HepG2 (cell line): ENCODE measurements around the gene TMEM144. TPM values are rescaled to one million over a fixed set of nuclear protein-coding genes. Genes with fewer than 3 reads are reported as not detected.

Experiments used
- ATAC-seq: fragments of 200-7000 bp; cut with Tn5 transposase; 3 replicates; pipeline ENCODE4 v1.9.1; 2020; ENCODE audit warnings: mild to moderate bottlenecking, moderate library complexity
- BruUV-seq: library from RNA; stranded (reverse); fragments of 400-500 nt; replicated peaks from 2 replicates; lab custom pipeline; 2021; lab: Mats Ljungman, UMichigan
- CTCF ChIA-PET: fragments of 300-600 bp; formaldehyde crosslinking; extraction: SDS; loops from one replicate; lab custom pipeline; 2021; ENCODE audit warnings: low total read pairs, inconsistent platforms, low intra/inter-chr PET ratio; lab: Yijun Ruan, JAX
- POLR2A ChIA-PET: fragments of 350-600 bp; sonication (Branson Sonifier 250); formaldehyde crosslinking; loops from one replicate; lab custom pipeline; 2020; ENCODE audit warnings: antibody characterized with exemption, inconsistent platforms; lab: Yijun Ruan, JAX
- DNase-seq: peaks from one replicate; pipeline ENCODE4 v3.0.0-alpha.2; 2015; ENCODE audit warnings: low spot score
- FAIRE-seq: peaks from 3 replicates; lab custom pipeline; 2011; peaks lifted over from hg19 to GRCh38; lab: Jason Lieb, UNC
- H2AFZ ChIP-seq: one replicate; pipeline ENCODE4 v1.6.1; 2011; ENCODE audit warnings: low read length, inconsistent platforms
- H3K27ac ChIP-seq: fragments of 300-600 bp; 3 replicates; pipeline ENCODE4 v1.8.0; 2011; ENCODE audit warnings: mixed run types, mild to moderate bottlenecking, mixed read lengths, low read length, inconsistent platforms; ENCODE audit not compliant: insufficient read depth; ENCODE audit errors: extremely low read length
- H3K27me3 ChIP-seq, 2 experiments: fragments of 200-600 bp in 1 of 2; 2 replicates in 1 of 2; 3 replicates in 1 of 2; pipeline versions ENCODE4 v1.6.0 to v1.8.0; 2011; ENCODE audit warnings: low read length in 2 of 2, mild to moderate bottlenecking in 2 of 2, moderate library complexity in 2 of 2, inconsistent platforms in 1 of 2; ENCODE audit not compliant: insufficient read depth in 2 of 2, control insufficient read depth in 1 of 2
- H3K36me3 ChIP-seq, 2 experiments: fragments of 200-600 bp in 1 of 2; replicated peaks in 1 of 2; 2 replicates in 1 of 2; 3 replicates in 1 of 2; pipeline versions ENCODE4 v1.5.1 to v1.8.0; 2011; ENCODE audit warnings: low read length in 2 of 2, inconsistent platforms in 1 of 2; ENCODE audit not compliant: insufficient read depth in 2 of 2, control insufficient read depth in 1 of 2
- H3K4me1 ChIP-seq: 2 replicates; pipeline ENCODE4 v1.5.1; 2012; ENCODE audit warnings: low read length, inconsistent platforms; ENCODE audit not compliant: insufficient read depth
- H3K4me2 ChIP-seq: 2 replicates; pipeline ENCODE4 v1.6.0; 2011; ENCODE audit warnings: low read depth, low read length, inconsistent platforms
- H3K4me3 ChIP-seq, 3 experiments: fragments of 200-600 bp in 1 of 3; sonication (generic), shearing (Covaris generic) in 1 of 3; replicated peaks in 1 of 3; 2 replicates each; pipeline ENCODE4 v1.5.1; 2011 to 2016; ENCODE audit warnings: low read length in 3 of 3, inconsistent platforms in 2 of 3, low read depth in 2 of 3, mild to moderate bottlenecking in 2 of 3, control low read depth in 1 of 3, mixed read lengths in 1 of 3; ENCODE audit not compliant: insufficient read depth in 1 of 3
- H3K79me2 ChIP-seq: one replicate; pipeline ENCODE4 v1.6.1; 2011; ENCODE audit warnings: low read length, inconsistent platforms; ENCODE audit not compliant: insufficient read depth
- H3K9ac ChIP-seq: 2 replicates; pipeline ENCODE4 v1.6.0; 2011; ENCODE audit warnings: mild to moderate bottlenecking, low read depth, low read length, inconsistent platforms; ENCODE audit not compliant: insufficient read depth
- H3K9me3 ChIP-seq: 2 replicates; pipeline ENCODE4 v1.5.1; 2012; ENCODE audit warnings: mild to moderate bottlenecking, low read length
- H4K20me1 ChIP-seq: 2 replicates; pipeline ENCODE4 v1.6.0; 2011; ENCODE audit warnings: inconsistent platforms, mild to moderate bottlenecking, low read length, moderate library complexity; ENCODE audit not compliant: insufficient read depth
- ATF7 ChIP-seq, 2 experiments: fragments of 450-650 bp in 1 of 2; sonication (generic) in 1 of 2; formaldehyde crosslinking in 1 of 2; IDR thresholded peaks; 2 replicates each; pipeline versions ENCODE4 v1.4.0 to v1.6.1; 2016 to 2020; ENCODE audit warnings: antibody characterized with exemption in 1 of 2, mild to moderate bottlenecking in 1 of 2, missing genetic modification reagents in 1 of 2
- CHD4 ChIP-seq: fragments of 200-600 bp; sonication (generic); IDR thresholded peaks from 2 replicates; pipeline ENCODE4 v1.7.0; 2017; ENCODE audit warnings: mild to moderate bottlenecking, low read length, borderline replicate concordance
- HCFC1 ChIP-seq: fragments of 150-350 bp; IDR thresholded peaks from 2 replicates; pipeline ENCODE4 v1.6.1; 2014; ENCODE audit warnings: low read depth, low read length
- KMT2B ChIP-seq: IDR thresholded peaks from 2 replicates; pipeline ENCODE4 v1.6.1; 2016; ENCODE audit warnings: missing genetic modification reagents, missing compliant biosample characterization
- MAFG ChIP-seq: sonication (generic); formaldehyde crosslinking; IDR thresholded peaks from 2 replicates; pipeline ENCODE4 v1.5.1; 2020; ENCODE audit warnings: mild to moderate bottlenecking, missing genetic modification reagents
- POGZ ChIP-seq: sonication (generic); formaldehyde crosslinking; IDR thresholded peaks from 2 replicates; pipeline ENCODE4 v1.4.0; 2020; ENCODE audit warnings: mild to moderate bottlenecking, missing genetic modification reagents
- SALL1 ChIP-seq: sonication (generic); formaldehyde crosslinking; IDR thresholded peaks from 2 replicates; pipeline ENCODE4 v1.8.0; 2022; ENCODE audit warnings: mild to moderate bottlenecking, missing genetic modification reagents
- U2AF1 ChIP-seq: fragments of 200-400 bp; formaldehyde crosslinking; optimal IDR thresholded peaks from 2 replicates; pipeline ENCODE3; 2017; ENCODE audit warnings: mild to moderate bottlenecking, low read depth, low read length
- WGBS: methylation state at CpG from one replicate; pipeline ENCODE4 v1.1.6; 2017; ENCODE audit warnings: low lambda C conversion rate; 5-methylcytosine and 5-hydroxymethylcytosine counted together
- in situ Hi-C: cut with HindIII; loops from 2 replicates; pipeline ENCODE4 v1.10.0; 2017; ENCODE audit warnings: low pct_unique_long_range_greater_than_20kb; ENCODE audit not compliant: extremely low pct_ligation_motif_present
- intact Hi-C: fragments of 100-400 bp; cut with micrococcal nuclease; formaldehyde crosslinking; loops from one replicate; pipeline ENCODE4 v1.10.0; 2022; ENCODE audit not compliant: unreplicated experiment
- polyA plus RNA-seq, 8 experiments: library from polyadenylated mRNA; depleted of rRNA in 3 of 8; stranded (reverse) in 7 of 8; unstranded in 1 of 8; fragments of >200 nt; fragmentation: Illumina TruSeq in 4 of 8; extraction: Trizol in 4 of 8; gene quantifications; 2 replicates each; pipeline versions ENCODE4 v1.2.1 to v1.2.3, GENCODE V29; 2011 to 2016; ENCODE audit warnings: low read depth in 4 of 8, missing spikeins in 1 of 8, mixed read lengths in 1 of 8; ENCODE audit not compliant: insufficient read depth in 1 of 8
- total RNA-seq, 5 experiments: library from RNA; depleted of rRNA; stranded (reverse); fragments of >200 nt; fragmentation: Illumina TruSeq; extraction: Trizol; gene quantifications; 2 replicates each; pipeline ENCODE4 v1.2.3, GENCODE V29; 2016; ENCODE audit warnings: low read depth in 1 of 5
- TF ChIP-seq, protein P1 (sequence below): sonication (generic); formaldehyde crosslinking; conservative IDR thresholded peaks from 2 replicates; pipeline ENCODE4 v1.8.0; 2022; ENCODE audit warnings: missing genetic modification reagents
- TF ChIP-seq, protein P2 (sequence below): sonication (generic); formaldehyde crosslinking; IDR thresholded peaks from 2 replicates; pipeline ENCODE4 v1.5.0; 2020; ENCODE audit warnings: missing genetic modification reagents, mild to moderate bottlenecking, borderline replicate concordance

TMEM144 gene
- total and polyA plus RNA-seq, 2 of the 13 experiments (the other 11 are each of a cell fraction or from before 2014, with no cell fraction given) = 10.9 to 12.3 TPM

DNA sequence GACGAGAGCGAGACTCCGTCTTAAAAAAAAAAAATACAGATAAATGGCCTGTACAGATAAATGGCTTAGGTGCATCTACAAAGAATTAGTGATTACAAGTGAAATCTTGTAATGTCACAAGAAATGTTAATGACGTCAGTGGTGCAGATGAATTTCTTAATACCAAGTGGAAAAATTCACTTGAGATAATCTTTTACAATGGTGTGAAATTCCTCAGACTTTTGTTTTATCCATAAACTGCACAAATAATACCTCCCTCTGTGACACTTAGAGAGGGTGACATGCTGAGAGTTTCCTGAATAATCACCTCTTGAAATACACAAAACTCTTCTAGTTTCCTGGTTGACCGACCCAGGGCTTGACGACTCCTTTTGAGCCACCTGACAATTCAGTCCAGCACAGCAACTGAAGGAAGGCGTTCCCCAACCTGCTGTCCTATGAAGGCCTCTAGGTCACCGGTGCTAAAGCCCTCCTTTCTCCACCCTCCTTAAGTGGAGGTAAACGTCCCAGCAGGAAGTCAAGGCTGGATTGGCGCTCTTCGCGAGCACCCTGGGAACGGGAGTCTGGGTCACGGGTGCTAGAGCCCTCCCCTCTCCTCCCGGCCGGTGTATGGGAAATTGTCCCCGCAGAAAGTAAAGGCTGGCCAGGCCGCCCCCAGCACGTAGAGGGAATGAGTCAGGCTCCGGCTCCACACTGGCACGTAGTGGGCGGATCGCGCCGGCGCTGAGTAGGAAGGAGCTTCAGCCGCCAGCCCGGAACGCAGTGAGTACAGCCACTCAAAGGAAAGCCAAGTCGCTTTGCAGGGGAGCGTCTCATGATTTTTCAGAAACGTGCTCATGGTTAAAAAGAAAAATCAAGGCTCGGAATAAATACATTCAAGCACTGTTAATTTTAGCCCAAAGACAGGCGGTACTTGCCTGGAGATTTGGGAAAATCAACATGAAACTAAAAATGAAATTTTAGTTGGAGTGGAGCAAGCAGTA lies at the start of gene TMEM144 (continued):
- TF ChIP-seq, protein P1, sequence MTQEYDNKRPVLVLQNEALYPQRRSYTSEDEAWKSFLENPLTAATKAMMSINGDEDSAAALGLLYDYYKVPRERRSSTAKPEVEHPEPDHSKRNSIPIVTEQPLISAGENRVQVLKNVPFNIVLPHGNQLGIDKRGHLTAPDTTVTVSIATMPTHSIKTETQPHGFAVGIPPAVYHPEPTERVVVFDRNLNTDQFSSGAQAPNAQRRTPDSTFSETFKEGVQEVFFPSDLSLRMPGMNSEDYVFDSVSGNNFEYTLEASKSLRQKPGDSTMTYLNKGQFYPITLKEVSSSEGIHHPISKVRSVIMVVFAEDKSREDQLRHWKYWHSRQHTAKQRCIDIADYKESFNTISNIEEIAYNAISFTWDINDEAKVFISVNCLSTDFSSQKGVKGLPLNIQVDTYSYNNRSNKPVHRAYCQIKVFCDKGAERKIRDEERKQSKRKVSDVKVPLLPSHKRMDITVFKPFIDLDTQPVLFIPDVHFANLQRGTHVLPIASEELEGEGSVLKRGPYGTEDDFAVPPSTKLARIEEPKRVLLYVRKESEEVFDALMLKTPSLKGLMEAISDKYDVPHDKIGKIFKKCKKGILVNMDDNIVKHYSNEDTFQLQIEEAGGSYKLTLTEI (CRISPR knock-in tag) = no peak
- TF ChIP-seq CHD4 (no peak), MAFG (CRISPR knock-in tag) (no peak), KMT2B (CRISPR knock-in tag) (peak; percentile 79), POGZ (CRISPR knock-in tag) (peak; percentile 86), HCFC1 (no peak)
- TF ChIP-seq, protein P2, sequence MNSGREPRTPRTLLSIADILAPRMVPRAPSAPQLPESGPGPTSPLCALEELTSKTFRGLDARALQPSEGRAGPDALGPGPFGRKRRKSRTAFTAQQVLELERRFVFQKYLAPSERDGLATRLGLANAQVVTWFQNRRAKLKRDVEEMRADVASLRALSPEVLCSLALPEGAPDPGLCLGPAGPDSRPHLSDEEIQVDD (CRISPR knock-in tag) = 0 out of 2 replicates have a peak, but pooled peaks have one; percentile 48
- TF ChIP-seq, all 625 proteins: peak for 137

DNA sequence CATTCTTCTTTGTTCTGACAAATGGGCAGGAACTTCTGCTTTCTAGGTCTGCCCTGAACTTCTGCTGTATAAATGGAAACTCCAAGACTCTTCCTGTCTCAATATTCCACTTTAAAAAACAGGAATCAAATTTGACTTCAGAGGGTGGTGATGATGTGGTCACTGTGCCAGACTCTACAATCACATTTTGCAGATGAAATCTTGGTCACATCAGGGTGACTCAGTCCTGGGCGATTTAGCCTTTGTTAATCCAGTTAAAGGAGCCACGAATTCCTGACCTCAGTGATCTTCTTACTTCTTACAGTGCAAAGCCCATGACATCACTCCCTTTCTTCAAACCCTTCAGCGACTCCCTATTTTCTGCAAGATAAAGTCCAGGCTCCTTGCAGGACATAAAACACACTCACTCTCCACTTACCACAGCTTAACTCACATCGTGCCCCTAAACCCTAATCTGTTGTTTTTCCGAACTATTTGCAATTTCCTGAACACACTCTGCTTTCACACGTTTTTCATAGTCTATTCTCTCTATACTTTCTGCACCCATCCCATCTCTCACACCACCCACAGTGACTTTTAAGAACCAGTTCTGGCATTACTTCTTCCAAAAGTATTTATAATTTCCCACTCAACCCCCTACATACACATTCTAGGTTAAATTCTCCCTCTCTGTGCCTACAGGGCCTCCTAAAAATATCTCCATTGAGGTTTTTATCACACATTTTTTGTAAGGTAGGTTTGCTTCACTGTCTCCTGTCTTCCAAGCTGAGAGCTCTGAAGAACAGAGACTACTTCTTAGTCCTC lies 48.5 kb upstream of the TMEM144 start:
- WGBS = 88% methylated on average over 6 of the region's 6 CpGs
- DNase-seq = no peak
- no peak for ATAC-seq
- H3K36me3 ChIP-seq = peaks cover 2 to 16% of the 10 kb centered on the region in 2 experiments; a peak in 3 of 5 replicates
- peaks cover 81% of the 10 kb centered on the region for H3K4me1 ChIP-seq
- no peak overlapping the region for H2AFZ ChIP-seq
- CTCF ChIA-PET = no interaction called here
- TF ChIP-seq SALL1 (CRISPR knock-in tag) (no peak), ATF7 (IDR thresholded peaks at IDR 0.05) (peak; percentile 26; the same call in 1 of the 2 replicates), ATF7 (CRISPR knock-in tag; IDR thresholded peaks at IDR 0.05) (no peak), U2AF1 (no peak)
- TF ChIP-seq, all 625 proteins: peak for 1
- H3K4me3 ChIP-seq = no peak overlapping the region
- FAIRE-seq = no peak
- intact Hi-C loops (no loop called here), in situ Hi-C loops (no loop called here)
- peaks cover 96% of the 10 kb centered on the region for H3K79me2 ChIP-seq
- H3K9ac ChIP-seq = no peak overlapping the region
- no peak overlapping the region for H3K27ac ChIP-seq
- H4K20me1 ChIP-seq = no peaks in the 10 kb centered on the region
- no peak overlapping the region for H3K4me2 ChIP-seq
- no peaks in the 10 kb centered on the region for H3K27me3 ChIP-seq
- BruUV-seq = no TSS peak
- POLR2A ChIA-PET = no interaction called here
- H3K9me3 ChIP-seq = no peaks in the 10 kb centered on the region
